Measurements from ENCODE around the gene PHPT1. TPM values are rescaled to one million over a fixed set of nuclear protein-coding genes. Genes with fewer than 3 reads are reported as not detected.

The PHPT1 gene
- total and polyA plus RNA-seq, 2 experiments from 2014 or later = 86.2 to 437 TPM

DNA sequence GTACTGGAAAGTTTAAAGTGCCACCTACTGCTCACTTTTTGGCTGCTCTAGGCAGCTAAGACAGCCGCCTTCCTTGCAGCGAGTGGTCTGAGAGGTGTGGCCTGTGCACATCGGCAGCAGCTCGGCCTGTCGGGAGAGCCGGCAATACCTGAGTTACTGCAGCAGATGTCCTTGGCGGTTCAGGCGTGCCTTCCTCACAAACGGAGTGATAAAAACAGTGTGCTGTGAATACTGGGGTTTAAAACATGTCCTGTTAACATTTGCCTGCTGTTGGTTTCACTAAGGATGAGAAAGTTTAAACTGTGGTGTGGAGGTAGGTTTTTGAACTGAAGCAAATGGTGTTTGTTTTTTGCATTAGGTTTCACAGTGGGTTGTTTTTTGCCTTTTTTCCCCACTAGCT, 50.0 kb downstream of the PHPT1 start (continued):
- no peak for TF ChIP-seq ZNF462 (CRISPR knock-in tag; IDR thresholded peaks at IDR 0.05)
- TF ChIP-seq CREB1 (CRISPR knock-in tag; IDR thresholded peaks at IDR 0.05; ENCODE audit: low read depth) = no peak
- no peak for TF ChIP-seq NANOG (IDR thresholded peaks at IDR 0.05; ENCODE audit: borderline replicate concordance)
- no peak for TF ChIP-seq EZH2phosphoT487 (IDR thresholded peaks at IDR 0.05; ENCODE audit: unreplicated experiment)
- TF ChIP-seq ZNF331 (CRISPR knock-in tag; IDR thresholded peaks at IDR 0.05; ENCODE audit: low read depth) = no peak

DNA sequence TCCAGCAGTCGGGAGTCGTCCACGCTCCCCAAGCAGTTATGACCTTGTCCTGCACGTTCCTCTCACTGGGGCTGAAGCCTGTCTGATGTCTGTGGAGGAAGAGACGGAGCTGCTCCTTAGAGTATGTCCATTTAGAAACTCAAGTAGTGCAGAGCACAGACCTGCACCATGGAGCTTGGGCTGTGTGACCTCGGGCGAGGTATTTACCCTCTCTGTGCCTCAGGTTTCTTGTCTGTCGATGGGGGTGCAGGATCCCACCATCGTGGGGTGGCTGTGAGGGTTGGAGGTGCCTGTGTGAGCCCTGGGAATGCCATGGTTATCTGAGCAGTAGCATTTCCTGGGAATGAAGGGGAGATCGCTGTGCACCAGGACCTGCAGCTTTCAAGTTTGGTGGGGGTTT, 51.3 kb downstream of the PHPT1 start:
- H3K79me2 ChIP-seq (replicated peaks; ENCODE audit: insufficient read depth) = peaks cover 27% of the 10 kb centered on the region
- H3K4me1 ChIP-seq (ENCODE audit: insufficient read depth) = no peaks in the 10 kb centered on the region
- Mint-ChIP-seq H3K27ac (no peak overlapping the region), H3K27me3 (ENCODE audit: insufficient read depth, low read depth, poor library complexity) (peaks cover 3% of the 10 kb centered on the region), H3K36me3 (ENCODE audit: low read depth) (peaks cover 53% of the 10 kb centered on the region), H3K4me3 (no peak overlapping the region; the same call in 2 of the 3 replicates), H3K9me3 (no peaks in the 10 kb centered on the region), H3K4me1 (0 out of 3 replicates have a peak, but pooled peaks cover 2% of the 10 kb centered on the region)
- no peak overlapping the region for H3K4me3 ChIP-seq
- no peak overlapping the region for H3K4me2 ChIP-seq
- peaks cover 24% of the 10 kb centered on the region for H3K36me3 ChIP-seq (ENCODE audit: insufficient read depth)
- ATAC-seq = no peak
- no peaks in the 10 kb centered on the region for H3K9me2 ChIP-seq (ENCODE audit: insufficient read depth)
- H2AFZ ChIP-seq = no peak overlapping the region
- H3K27me3 ChIP-seq (ENCODE audit: insufficient read depth) = no peaks in the 10 kb centered on the region
- 0 out of 2 replicates have a peak, but pooled peaks cover 9% of the 10 kb centered on the region for H3F3A ChIP-seq (replicated peaks; ENCODE audit: low read depth)
- H4K20me1 ChIP-seq (replicated peaks; ENCODE audit: insufficient read depth) = peaks cover 23% of the 10 kb centered on the region
- no peak overlapping the region for H3K27ac ChIP-seq (ENCODE audit: low read depth)
- no peak for DNase-seq (ENCODE audit: low spot score)
- TF ChIP-seq, protein P1, sequence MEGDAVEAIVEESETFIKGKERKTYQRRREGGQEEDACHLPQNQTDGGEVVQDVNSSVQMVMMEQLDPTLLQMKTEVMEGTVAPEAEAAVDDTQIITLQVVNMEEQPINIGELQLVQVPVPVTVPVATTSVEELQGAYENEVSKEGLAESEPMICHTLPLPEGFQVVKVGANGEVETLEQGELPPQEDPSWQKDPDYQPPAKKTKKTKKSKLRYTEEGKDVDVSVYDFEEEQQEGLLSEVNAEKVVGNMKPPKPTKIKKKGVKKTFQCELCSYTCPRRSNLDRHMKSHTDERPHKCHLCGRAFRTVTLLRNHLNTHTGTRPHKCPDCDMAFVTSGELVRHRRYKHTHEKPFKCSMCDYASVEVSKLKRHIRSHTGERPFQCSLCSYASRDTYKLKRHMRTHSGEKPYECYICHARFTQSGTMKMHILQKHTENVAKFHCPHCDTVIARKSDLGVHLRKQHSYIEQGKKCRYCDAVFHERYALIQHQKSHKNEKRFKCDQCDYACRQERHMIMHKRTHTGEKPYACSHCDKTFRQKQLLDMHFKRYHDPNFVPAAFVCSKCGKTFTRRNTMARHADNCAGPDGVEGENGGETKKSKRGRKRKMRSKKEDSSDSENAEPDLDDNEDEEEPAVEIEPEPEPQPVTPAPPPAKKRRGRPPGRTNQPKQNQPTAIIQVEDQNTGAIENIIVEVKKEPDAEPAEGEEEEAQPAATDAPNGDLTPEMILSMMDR (conservative IDR thresholded peaks at IDR 0.05; ENCODE audit: low read depth in 2 of 2) = no peak
- TF ChIP-seq ZNF114 (CRISPR knock-in tag; IDR thresholded peaks at IDR 0.05) = no peak
- TF ChIP-seq ZNF331 (CRISPR knock-in tag; IDR thresholded peaks at IDR 0.05; ENCODE audit: low read depth) = no peak
- TF ChIP-seq ZNF462 (CRISPR knock-in tag; IDR thresholded peaks at IDR 0.05) = no peak
- no peak for TF ChIP-seq EZH2phosphoT487 (IDR thresholded peaks at IDR 0.05; ENCODE audit: unreplicated experiment)
- no peak for TF ChIP-seq NANOG (IDR thresholded peaks at IDR 0.05; ENCODE audit: borderline replicate concordance)
- no peak for TF ChIP-seq JUNB (IDR thresholded peaks at IDR 0.05; ENCODE audit: unreplicated experiment)

Data from GM23338 (cell line).